T-helper 1 cell treated with Interleukin-12 subunit alpha and Interleukin-12 subunit beta and Interleukin-4 antibody, amounts not matched to agents 30 ng/mL and 1 ng/mL, for 36 hours (primary cell): ENCODE data around the gene C10orf105. TPM values are rescaled to one million over a fixed set of nuclear protein-coding genes. Genes with fewer than 3 reads are reported as not detected.

Experiments
- intact Hi-C: fragments of 100-400 bp; cut with micrococcal nuclease; formaldehyde crosslinking; loops from one replicate; pipeline ENCODE4 v1.15.1; 2024
- total RNA-seq: library from RNA; stranded (reverse); gene quantifications from 2 replicates; pipeline ENCODE4 v1.2.3, GENCODE V29; 2022

Gene C10orf105
- total RNA-seq, 1 donor from 2014 or later, result 0.42 TPM

DNA sequence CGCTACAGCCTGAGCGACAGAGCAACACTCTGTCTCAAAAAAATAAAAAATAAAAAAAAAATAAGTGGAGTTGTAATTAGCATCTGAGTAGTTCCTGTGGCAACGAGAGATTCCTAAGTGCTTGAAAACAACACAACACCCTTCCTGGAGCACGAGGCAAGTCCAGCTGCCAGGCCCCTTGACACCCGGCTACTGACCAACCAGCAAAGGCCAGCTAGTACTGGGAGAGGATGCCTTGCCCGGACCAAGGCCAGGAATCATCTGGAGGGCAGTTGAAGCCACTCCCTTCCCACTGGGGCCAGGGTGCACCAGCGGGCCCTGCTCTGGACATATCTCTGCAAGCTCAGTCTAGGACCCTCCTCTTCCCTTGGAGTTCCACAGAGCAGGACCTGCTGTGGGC lies 536 bp downstream of the C10orf105 start:
- intact Hi-C loops, result no loop called here

DNA sequence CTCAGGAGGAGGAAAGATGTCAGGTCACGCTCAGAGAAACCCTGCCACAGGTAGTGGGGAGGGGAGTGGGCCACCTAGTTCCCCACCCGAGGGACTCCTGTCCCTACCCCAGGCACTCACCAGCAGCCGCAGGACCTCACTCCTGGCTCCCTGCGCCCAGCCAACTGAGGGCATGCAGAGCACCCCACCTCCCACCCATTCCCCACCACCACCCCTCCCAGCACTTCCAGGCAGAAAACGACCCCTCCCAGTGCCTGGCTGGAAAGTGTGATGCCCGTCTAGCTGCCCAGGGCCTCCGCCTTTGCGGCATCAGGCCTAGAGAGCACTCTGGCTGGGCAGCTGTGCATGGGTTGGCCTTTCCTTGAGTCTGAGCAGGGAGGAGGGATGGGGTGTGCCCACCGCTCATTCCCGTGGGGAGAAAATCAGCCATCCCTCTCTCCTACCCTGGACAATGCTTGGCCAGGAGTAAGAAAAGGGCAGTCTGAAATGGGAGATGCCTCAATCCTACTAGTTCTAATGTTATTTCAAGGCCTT lies 1.3 kb downstream of the C10orf105 start:
- intact Hi-C loops, result no loop called here

DNA sequence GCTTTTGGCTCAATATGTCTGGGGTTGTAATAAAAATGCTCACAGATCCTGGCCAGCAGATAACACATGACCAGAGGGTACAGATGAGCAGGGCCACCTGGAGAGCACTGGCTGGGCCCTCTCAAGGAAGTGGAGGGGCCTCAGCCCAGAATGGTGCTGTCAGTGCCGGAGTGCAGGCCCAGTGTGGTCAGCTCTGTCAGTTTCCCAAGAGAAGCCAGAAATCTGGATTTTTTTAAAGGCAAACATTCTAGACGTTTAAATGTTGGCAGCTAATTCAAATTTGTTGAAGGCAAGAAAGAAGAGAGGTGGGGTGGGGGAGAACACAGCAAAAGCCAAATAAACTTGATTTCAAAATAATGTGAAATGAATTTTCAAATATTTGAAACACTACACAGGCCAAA lies 2.0 kb downstream of the C10orf105 start:
- intact Hi-C loops, result no loop called here

DNA sequence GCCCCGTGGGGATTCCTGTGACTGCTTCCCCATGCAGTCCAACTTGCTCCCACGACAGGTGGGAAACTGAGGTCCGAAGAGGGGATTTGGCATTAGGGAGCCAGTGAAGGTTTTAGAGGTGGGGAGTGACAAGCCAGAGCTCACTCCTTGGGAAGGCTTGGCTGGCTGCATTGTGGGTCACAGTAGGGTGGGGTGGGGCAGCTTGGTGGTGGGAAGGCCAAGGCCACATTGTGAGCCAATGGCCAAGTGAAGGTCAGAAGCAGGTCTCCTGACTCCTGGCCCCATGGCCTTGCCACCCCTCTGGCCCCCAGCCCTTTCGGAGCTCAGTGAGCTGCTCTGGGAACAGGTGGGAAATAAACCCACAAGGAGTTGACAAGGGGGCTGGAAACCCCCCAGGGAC lies 2.5 kb downstream of the C10orf105 start:
- intact Hi-C loops, result no loop called here

DNA sequence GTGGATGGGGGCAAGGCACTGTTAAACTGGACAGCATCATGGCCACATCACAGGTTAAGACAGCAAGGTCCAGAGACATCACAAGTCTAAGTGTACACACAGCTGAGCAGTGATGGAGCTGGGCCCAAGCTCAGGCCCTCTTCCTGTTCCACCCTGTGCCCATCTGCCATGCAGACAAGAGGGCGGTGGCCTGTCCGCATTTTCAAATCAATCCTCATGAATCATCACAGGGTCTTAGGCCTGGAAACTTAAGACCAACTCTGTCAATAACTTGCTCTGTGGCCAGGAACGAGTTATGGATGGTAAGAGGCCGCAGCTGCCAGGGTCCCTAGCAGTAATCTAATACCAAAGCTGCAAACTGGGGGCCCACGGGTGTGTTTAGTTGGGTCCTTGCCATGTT lies 3.2 kb downstream of the C10orf105 start:
- intact Hi-C loops, result no loop called here

DNA sequence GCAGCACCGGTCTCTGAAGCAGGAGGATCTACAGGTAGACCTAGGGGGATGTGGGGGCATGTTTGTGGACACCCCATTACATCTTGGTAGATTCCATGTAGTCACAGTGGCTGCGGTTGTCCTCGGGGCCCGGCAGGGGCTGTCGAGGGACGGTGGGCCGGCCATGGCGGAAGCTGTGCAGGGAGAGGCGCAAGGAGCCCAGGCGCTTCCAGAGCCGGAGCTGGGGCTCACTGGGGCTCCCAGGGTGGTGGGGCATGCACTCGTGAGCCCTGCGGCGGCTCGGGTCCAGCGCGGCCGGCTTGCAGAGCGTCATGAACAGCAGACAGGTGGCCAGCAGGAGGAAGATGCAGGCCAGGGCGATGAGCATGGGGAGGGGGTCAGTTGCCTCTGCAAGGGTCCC lies 3.7 kb downstream of the C10orf105 start:
- intact Hi-C loops, result no loop called here

DNA sequence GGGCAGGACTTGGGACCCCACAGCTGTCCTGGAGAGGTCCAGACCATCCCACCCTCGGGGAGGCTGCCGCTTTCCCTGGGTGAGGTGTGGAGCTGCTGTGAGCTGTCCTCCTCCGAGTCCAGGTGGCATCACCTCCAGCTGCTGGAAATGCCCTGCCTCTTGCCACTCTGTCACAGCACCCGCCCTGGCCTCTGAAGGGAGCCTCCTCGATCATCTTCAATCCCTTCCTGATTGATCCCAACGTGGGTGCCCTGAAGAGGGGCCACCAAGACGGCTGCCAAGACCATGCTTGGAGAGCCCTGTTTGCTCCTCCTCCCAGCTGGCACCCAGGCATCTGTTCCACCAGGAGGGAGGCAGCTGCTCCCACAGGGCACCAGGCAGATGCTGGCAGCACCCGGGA lies 4.6 kb downstream of the C10orf105 start:
- intact Hi-C loops, result no loop called here

DNA sequence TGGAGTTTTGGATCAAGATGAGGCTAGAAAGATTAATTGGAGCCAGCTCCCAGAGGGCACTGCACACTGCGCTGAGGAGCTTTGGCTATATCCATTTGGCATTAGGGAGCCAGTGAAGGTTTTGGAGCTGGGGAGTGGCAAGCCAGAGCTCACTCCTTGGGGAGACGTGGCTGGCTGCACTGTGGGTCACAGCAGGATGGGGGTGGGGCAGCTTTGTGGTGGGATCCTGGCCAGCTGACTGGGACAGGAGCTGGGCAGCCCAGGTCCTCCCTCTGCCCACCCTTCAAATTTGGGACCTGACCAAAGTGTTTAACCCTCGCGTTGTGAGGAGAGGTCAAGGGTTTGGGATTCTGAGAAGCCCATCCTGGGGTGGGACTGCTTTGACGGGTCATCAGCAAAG lies 5.0 kb downstream of the C10orf105 start:
- intact Hi-C loops, result loop anchor here (5.0 kb wide), 2 partner anchors 33 to 98 kb away; no protein-coding TSS in a partner anchor

DNA sequence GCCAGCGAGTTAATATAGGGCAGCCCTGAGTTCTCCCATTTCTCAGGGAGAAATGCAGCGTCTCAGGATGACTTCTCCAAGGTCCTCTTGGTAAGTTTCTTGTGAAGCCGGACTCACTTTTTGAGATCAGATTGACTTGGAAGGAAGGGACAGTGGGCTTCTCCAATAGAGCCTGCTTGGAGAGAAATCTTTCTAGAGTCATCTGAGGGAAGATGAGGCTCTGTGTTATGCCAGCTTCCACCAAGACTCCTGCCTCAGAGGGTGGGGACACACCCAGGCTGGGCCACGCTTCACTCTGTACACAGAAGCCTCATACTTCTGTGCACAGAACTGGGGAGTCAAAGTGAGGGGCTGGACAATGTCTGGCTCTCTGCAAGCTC lies 5.6 kb downstream of the C10orf105 start:
- intact Hi-C loops, result loop anchor here (5.0 kb wide), 2 partner anchors 33 to 98 kb away; no protein-coding TSS in a partner anchor

DNA sequence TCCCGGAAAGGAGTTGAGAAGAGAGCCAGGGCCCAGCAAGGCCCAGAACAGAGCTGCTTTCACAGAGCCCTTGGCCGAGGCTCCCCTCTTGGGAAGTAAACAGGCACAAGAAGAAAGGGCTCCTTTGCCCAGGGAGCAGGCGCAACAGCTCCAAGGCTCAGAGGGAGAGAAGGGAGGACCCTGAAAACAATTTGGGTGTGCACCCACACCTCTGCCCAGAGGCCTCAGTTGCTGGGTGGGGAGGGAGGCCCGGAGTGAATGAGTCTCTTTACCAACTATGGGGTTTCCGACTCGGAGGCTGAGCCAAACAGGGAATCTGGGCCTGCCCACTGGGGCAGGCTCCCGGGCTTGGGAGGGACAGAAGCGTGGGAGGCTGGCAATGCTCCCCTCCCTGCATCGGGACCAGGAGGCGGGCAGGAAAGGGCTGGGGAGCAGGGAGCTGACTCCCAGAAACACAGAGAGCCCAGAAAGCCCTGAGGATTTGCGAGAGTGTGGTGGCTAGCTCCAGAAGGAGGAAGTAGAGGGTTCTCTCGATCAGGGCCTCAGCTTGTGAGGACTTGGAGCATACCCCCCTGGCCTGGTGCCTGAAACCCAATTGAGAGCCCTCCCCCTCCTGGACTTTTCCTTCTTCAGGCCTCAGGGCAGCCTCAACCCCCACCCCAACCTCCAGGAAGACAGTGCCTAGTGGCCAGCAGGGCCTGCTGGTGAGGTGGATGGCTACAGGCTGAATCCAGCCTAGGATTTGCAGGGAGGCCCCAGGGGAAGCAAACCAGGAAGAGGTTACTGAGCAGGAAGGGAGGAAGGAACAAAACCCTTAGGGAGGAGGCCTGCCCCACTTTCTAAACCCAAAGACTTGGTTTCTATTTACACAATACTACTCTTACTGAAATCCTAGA lies 6.2 kb downstream of the C10orf105 start:
- intact Hi-C loops, result loop anchor here (1.0 to 5.0 kb wide), 6 partner anchors 14 to 337 kb away; partner anchors contain the start of gene VSIR

DNA sequence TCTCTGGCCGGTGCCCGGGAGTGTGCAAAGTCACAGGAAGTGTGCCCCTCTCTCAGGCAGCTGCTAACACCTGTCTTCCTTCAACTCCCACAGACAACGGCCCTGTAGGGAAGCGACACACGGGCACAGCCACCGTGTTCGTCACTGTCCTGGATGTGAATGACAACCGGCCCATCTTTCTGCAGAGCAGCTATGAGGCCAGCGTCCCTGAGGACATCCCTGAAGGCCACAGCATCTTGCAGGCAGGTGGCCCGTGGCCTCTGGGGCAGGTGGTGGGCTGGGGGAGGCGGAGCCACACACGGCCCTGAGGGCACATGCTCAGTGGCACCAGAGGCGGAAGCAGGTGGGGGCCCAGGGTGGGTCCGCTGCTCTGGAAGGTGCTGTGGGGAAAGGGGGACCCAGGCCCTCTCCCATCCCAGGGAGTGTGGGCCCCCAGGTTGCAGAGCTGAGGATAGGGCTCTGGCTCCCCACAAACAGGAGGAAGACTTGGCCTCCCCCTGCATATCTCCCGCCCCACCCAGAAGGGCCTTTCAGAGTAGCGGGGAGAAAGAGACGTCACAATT lies 6.9 kb downstream of the C10orf105 start:
- intact Hi-C loops, result loop anchor here (1.0 to 5.0 kb wide), 6 partner anchors 15 to 336 kb away; partner anchors contain the start of gene VSIR

DNA sequence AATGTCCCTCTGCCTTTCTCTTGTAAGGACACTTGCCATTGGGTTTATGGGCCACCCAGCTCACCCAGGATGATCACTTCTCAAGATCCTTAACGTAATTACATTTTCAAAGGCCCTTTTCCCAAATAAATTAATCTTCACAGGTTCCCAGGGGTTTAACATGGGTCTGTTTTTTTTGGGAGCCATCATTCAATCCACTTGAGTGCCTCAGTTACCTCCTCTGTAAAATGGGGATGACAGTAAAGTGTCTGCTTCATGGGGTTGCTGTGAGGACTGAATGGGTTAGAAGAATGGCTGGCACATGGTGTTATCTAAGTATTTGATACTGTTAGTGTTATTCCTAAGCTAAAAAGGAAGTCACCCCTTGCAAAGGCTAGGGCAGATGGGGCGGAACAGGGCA lies 7.4 kb downstream of the C10orf105 start:
- intact Hi-C loops, result loop anchor here (2.0 to 5.0 kb wide), 4 partner anchors 35 to 335 kb away; no protein-coding TSS in a partner anchor

DNA sequence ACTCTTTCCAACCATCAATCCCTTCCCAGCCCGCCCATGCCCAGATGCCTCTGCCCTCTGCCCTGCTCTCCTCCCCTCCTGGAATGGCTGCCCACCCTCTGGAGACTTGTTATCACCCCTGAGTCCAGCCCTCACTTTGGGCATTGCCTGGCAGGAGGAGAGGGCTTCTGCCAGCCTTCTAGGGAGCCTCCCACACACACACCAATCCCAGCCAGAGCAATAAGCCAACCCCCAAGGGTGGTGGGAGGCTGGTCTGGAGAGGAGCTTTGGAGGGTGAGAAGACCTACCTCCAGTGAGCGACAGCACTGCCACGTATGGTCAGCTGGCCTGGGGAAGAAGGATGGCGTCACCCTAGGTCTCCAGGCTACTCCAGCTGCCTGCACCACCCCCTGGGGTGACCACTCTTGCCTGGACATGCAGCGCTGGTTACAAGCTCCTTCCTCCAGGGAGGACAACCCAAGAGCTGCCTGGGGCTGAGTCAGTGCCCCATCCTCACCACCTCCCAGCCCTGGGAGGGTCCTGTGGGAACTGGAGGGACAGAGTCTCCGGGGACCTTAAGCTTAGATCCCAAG lies 8.4 kb downstream of the C10orf105 start:
- intact Hi-C loops, result loop anchor here (5.0 kb wide), 2 partner anchors 36 to 101 kb away; no protein-coding TSS in a partner anchor

DNA sequence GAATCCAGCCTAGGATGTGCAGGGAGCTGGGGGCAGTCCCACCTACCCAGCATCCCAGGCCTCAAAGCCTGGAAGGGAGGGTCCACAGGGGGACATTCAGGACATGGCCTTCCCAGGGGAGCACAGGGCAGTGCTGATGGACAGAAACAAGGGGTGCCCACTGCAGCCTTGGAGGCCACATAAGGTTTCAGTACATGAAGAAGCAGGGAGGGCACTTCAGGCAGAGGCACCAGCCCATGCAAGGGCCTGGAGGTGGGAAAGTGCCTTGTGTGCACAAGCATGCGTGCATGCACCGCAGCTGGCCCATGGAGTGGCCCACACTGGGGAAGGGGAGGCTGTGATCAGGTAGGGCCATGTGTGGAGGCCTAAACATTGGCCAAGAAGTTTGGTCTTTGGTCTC lies 9.1 kb downstream of the C10orf105 start:
- intact Hi-C loops, result loop anchor here (5.0 kb wide), 2 partner anchors 37 to 102 kb away; no protein-coding TSS in a partner anchor

DNA sequence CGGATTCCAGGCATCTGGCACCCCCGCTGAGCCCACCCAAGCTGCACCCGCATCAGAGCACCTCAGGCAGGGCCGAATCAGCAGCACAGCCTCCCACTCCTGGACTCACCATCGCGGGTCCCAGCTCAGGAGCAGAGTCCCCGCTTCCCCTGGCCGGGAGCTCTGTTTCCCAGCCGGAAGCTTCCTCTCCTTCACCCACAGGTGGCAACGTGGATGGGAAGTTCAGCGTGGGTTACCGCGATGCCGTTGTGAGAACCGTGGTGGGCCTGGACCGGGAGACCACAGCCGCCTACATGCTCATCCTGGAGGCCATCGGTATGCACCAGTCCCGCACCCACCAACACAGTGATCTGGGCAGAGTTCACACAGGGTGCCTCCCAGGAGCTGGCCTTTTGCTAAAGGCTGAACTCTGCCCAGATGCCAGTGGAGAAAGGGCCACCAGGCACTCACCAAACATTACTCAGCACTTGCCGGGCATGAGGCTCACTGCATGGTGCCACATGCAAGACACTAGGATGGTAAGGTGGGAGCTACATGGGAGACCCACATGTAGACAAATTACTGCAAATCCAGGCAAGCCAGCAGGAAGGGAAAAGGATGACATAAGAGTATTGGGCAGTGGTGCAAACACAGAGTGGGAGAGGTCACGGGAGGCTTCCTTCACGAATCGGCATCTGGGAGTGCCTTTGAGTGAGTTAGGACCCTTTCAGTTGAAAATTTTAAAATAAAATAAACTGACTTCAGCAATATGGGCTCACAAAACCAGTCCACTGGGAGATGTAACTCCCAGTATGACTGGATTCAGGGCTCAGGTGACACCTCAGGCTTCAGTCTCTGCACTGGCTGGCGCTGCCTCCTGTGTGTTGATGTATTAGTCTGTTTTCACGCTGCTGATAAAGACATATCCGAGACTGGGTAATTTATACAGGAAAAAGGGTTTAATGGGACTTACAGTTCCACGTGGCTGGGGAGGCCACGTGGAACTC lies 10.4 kb downstream of the C10orf105 start:
- intact Hi-C loops, result loop anchor here (1.0 to 2.0 kb wide), 4 partner anchors 138 to 395 kb away; partner anchors contain the start of gene SLC29A3

DNA sequence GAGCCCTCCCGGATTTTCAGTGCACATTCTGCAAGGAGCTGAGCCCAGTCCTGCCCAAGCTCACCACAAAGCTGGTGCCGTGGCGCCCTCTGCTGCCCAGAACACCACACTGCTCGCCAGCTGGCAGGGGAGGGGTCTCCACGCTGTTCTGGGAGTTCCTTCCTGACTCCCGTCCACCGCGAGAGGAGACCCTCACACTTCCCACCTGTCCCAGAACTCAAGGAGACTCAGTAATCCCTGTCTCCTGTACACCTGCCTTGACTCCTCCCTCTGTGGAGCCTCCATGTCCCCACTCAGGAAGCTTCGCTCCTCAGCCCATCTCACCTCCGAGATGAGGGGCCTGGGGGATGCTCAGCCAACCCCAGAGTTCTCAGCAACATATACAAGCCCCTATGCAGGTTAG lies 11.3 kb downstream of the C10orf105 start:
- intact Hi-C loops, result loop anchor here (1.0 to 2.0 kb wide), 4 partner anchors 138 to 394 kb away; partner anchors contain the start of gene SLC29A3

DNA sequence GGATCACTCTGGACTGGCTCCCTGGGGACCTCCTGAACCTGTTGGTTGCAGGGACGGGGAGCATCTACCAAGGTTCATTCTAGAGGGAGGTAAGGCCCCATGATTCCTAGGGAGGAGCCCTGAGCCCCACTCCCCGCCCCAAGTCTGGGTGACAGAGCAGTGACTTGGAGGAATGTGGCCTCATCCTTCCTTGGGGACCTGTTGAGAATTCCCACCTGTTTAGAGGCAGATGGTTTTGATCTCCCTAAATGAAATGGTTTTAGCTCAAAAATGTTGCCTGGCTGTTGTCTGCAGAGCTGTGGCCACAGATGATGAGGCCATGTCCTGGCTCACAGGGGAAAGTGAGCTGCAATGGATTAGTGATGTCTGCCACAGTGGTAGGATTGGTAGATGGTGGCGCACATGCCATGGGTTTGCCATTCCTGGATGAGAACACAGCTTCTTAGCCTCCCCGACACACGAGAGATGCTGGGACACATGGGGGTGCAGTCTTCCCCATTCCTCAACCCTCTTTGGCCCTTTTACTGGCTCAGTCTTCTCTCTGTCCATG lies 12.3 kb downstream of the C10orf105 start:
- intact Hi-C loops, result no loop called here

DNA sequence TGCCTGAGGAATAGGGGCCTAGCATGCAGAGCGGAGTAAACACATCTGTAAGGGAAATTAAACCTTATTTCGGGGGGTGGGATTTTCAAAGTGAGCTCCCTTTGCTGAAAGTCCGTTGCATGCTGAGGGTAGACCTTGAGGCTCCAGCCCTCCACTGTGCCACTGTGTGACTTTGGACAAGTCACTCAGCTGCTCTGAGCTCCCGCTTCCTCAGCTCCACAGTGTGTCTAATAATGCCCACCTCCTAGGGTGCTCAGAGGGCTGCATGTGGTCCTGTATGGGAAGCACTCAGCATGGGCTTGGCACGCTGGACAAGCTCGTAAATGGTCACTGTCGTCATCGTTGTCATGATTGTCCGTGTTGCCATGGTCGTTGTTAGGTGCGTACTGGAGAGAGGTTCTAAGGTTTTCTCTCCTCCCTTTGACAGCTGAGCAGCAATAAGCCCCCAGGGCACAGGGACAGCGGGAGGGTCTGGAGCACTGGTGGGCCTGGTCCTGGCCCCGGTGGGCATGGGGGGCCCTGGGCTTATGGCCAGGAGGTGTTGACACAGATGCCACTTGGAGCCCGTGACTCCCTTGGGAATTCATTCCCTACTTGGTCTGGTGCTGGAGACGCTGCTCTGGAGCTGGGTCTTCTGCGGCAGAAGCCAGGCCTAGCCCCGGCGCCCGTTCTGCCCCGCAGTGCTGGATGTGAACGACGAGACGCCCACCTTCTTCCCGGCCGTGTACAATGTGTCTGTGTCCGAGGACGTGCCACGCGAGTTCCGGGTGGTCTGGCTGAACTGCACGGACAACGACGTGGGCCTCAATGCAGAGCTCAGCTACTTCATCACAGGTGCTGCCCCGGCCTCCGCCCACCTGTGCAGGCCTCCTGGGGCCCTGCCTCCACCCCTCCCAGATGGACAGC lies 13.1 kb downstream of the C10orf105 start:
- intact Hi-C loops, result no loop called here

DNA sequence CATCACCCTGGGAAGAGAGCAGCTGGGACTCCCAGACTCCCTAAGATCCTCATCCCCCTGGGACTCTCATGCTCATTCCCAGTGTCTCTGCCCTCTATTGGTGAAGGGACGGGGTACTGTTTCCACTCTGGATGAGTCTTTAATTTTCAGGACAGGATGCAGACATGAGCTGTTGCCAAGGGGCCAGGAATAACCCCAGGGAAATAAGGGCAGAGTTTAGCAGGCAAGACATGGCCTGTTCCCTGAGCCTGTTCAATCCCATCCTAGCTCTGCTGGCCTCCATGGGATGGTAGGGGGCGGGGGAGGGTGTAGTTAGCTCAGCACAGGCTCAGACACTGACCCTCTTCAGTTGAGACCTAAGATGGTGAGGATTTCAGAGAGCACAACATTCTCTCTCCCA lies 14.0 kb downstream of the C10orf105 start:
- intact Hi-C loops, result no loop called here
